ENCODE measurements around the gene REPIN1.

DNA sequence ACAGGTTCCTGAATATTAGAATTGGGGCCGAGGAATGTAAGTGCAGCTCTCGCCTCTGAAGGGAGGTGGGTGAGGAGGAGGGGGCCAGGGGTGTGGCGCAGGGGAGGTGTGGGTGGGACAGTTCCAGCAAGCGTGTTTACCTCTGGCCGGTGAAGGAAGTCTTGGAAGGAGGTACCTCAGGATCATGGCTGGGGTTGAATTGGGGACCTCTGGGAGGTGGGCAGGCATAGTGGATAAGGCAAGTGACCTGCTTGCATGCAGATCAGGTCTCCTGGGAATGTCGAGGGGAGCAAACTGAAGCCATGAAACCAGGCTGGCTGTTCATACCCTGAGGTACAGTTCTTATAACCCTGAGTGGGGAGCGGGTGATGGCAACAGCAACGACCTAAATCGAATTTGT lies 12.5 kb downstream of the REPIN1 start:
- TF ChIP-seq EZH2phosphoT487 (IDR thresholded peaks at IDR 0.05; ENCODE audit: low read depth): no peak
- TF ChIP-seq, protein P1, sequence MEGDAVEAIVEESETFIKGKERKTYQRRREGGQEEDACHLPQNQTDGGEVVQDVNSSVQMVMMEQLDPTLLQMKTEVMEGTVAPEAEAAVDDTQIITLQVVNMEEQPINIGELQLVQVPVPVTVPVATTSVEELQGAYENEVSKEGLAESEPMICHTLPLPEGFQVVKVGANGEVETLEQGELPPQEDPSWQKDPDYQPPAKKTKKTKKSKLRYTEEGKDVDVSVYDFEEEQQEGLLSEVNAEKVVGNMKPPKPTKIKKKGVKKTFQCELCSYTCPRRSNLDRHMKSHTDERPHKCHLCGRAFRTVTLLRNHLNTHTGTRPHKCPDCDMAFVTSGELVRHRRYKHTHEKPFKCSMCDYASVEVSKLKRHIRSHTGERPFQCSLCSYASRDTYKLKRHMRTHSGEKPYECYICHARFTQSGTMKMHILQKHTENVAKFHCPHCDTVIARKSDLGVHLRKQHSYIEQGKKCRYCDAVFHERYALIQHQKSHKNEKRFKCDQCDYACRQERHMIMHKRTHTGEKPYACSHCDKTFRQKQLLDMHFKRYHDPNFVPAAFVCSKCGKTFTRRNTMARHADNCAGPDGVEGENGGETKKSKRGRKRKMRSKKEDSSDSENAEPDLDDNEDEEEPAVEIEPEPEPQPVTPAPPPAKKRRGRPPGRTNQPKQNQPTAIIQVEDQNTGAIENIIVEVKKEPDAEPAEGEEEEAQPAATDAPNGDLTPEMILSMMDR (IDR thresholded peaks at IDR 0.05; ENCODE audit: low read depth, low read length): no peak

Data from OCI-LY3 (cell line).